ENCODE measurements around the gene FSIP1.

FSIP1 gene

DNA sequence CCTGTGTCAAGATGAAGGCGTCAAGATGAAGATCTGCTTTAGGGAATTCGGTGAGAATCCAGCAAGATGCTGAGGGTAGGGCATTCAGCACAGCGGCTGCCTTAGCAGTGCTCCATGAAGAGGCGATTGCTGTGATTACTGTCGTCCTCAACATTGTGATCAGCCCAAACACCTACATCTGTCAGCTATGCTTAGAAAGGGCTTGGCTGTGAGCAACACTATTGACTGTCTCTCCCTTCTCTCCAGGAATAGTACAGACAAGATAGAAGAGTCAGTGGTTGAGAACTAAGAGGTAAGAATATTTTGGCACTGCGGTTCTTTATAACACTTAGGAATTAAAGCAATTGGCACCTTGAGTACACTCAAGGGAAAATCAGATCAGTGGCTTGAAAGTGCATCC, 110.5 kb downstream of the FSIP1 start:
- no peak for DNase-seq

DNA sequence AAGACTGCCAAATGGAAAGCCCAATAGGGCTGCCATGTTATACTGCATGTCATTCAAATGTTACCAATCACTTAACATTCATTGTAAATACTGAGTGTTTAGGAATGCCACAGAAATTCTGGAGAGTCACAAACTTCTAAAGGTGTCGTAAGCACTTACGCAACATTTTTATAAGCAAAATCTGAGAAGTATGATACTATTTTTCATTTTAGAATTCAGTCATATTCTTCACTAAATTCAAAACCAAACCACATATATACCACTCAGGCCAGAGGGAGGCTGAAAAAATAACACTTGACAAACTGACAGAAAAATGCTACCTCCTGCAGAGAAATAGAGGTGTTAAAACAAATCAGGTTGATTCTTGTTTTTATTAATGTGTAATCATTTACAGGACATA, 112.0 kb downstream of the FSIP1 start:
- DNase-seq: no peak

DNA sequence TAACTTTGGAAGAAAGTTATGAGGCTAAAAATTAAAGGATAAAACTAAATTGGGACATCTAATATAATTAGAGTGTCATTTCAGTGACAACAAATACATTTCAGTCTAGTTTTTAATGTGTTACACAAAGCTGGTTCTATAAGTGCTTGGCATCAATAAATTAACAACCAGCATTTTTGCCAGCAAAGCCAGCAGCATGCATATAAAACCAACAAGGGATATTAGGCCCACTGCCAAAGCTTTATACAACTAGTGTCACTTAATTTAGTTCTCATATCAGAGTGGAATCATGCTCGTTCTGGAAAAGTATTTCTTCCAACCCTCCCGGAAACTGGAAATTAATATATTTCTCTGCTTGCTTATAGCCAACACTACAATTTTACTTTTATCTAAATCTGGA, 113.0 kb downstream of the FSIP1 start:
- no peak for DNase-seq

DNA sequence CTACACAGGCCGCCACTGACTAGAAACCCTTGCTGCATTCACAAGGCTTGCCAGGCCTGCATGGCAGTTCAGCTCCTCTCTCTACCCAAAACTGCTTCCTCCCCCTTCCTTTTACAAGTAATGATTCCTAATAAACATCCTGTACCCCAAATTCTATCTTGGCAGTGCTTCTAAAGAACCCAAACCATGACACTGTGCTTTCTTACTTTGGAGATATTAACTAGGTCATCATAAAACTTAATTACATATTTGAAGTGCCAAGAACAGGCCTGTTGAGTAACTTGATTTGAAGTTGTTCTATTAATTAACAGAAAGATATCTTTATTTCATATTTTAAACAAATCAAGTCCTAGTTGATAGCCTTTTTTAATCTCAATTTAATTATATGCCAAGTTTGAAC, 113.4 kb downstream of the FSIP1 start:
- DNase-seq: no peak

DNA sequence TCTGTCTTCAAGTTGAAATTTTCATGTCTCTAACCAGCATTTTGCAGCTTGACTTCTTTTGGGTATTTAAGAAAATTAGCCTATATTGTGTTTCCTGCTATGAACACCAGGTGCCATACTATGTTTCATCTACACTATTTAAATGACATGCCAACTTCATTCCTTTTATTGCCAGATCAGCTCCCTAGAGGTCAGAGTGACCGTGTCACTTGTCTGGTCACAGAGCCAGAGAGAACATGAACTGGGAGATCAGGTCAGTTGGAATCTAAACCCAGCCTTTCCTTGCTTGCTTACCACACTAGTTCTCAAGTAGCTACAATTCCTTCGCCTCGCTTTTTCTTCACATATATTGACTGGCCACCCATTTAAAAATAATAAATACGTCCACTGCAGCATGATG, 114.2 kb downstream of the FSIP1 start:
- no peak for DNase-seq

DNA sequence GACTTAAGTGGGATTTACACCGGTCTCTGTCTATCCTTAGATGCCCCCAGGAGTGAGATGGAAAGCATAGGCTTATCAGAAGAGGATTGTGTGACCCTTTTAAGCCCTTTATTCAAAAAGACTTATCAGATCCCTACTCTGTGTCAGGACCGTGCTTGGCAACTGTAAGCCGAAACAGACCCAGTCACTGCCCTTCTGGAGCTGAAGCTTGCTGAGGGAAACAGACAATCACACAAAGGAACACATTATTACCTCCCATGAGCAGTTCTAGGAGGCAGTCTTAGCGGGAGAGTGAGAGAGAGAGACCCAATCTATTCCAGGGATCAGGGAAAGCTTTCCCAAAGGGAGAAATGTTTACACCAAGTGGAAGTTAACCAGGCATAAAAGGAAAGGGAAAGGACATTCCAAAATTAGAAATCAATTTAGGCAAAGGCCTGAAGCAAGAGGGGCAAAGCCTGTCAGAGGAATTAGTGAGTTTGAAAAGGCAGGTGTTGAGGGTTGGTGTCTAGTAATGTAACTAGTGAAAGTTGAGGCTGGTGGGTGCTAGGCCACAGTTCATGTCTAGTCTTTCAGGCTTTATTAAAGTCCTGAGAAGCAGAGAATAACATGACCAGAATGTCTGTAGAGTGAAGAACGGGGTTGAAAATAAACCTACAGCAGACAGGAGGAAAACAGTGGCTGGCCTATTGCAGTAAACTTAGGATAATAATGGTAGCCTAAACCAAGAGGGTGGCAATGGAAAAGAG, 115.1 kb downstream of the FSIP1 start:
- DNase-seq: no peak

DNA sequence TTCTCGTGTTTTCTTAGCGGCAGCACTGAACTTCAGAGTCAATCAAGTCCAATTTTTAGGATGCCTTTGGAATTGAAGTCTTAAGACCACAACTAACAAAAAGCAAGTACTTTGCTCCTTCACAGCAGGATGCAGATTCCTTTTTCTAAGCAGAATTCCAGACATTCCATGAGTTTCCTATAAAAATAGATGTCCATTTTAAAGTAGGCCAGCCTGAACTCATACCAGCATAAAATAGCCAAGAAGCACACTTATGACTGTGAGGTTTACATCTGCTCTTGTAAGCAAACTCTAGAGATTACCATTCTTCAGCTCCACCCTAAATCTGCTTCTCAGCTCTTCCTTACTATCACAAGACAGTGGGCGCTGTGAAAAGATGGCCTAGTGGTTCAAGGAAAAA, 116.0 kb downstream of the FSIP1 start:
- DNase-seq: no peak

DNA sequence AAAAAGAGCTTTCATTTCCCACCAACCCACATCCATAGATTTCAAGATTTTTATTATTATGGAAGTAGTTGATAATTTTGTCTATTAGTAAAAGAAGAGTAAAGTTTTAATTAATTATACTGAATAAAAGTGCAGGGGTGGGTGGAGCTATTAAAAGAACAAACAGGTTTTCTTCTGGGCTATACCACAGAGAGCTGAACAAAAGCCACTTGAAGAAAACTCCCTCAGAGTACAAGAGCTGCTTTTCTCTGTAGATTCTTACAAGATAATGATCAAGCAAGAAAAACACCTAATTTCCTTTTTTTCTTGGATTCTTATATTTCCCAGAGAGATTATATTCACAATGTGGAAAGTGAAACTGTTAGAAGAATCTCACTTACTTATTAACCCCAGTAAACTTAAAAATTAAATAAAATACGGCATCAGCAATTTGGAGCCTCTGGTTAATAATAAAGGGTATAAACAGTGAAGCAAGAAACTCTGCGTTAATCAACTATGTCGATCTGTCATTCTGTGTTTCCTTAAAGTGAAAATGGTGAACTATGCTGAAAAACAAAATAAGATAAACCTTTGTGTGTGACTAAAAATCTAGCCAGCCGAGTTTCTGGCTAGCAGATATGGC, 116.9 kb downstream of the FSIP1 start:
- DNase-seq: no peak

DNA sequence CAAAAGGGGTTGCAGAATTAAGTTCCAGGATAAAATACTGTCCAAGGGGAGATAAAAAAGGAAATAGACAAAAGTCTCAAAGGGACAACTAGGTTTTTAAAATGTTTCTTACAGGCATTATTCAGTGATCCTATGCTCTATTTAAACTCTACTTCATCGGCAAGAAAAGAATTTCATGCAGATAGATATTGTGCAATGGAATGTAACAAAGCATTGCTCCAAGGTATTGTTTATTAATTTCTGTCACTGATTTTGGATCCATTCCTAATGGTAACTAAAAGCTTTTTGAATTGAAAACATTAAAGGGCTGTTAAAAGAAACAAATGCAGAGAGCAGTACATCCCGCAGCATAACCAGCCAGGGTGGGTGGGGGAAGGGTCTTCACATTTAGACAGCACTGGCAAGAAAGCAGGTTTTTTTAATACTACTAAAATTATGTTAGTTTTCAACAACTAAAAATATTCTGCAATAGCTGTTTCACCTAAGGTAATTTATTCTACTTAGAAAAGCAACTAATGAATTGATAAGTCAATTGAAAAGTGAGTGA, 118.9 kb downstream of the FSIP1 start:
- DNase-seq: no peak

DNA sequence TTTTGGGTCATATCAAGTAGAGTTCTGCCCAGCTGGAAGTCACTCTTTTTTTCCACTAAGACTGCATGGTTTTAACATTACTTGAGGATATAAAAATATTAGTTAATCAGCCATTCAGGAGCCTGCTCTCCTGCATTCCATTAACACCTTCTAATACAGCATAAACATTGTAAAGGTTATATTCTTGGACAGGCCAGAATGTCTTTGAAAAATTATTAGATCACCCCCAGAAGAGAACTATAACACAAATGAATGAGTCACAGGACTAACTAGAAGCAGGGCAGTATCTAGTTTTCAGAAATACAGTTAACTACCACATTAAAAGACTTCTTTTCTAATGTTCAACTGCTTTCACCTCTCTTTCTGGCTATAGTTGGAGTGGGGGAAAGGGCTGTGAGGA, 120.9 kb downstream of the FSIP1 start:
- no peak for DNase-seq

DNA sequence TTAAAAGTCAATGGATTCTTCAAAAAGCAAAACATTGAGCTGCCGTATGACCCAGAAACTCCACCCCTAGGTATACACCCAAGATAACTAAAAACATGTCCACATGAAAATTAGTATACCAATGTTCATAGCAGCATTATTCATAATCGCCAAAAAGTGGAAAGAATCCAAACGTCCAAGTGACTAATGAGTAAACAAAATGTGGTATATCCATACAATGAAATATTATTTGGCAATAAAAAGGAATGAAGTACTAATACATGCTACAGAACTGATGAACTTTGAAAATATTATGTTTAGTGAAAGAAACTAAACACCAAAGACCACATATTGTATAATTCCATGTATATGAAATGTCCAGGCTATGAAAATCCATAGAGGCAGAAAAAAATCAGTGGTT, 123.9 kb downstream of the FSIP1 start:
- DNase-seq: no peak

DNA sequence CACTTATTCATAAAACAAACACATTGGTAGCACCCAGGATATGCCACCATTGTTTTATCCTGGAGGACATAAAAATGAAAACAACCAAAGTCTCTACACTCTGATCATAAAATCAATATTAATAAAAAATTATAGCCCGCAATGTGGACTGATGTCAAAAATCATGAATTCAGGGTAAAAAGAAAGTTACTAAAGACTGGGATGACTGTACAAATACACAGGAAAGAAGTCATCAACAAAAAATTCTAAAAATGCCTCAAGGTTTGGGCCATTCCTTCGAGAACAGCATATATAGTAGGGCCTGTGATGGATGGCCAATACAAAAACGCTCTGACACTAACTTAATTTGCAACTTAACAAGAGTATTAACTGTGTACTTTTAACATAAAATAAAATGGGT, 125.0 kb downstream of the FSIP1 start:
- DNase-seq: no peak

DNA sequence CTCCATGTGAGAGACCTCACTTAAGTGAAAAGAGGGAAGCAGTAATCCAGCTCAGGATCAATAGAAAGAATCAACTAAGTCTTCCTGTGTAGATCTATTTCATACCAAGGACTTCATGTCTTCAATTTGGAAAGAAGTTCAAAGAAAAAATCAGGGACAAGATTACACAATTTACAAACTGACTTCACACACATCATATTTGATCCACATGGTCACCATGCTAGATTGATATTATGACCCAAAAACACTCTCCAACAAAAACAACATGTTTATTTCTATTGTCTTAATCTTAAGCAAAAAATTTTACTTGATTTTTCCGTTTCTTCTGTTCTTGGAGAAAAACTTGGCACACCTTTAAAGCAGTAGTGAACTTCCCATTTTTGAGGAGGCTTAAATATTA, 125.5 kb downstream of the FSIP1 start:
- no peak for DNase-seq

DNA sequence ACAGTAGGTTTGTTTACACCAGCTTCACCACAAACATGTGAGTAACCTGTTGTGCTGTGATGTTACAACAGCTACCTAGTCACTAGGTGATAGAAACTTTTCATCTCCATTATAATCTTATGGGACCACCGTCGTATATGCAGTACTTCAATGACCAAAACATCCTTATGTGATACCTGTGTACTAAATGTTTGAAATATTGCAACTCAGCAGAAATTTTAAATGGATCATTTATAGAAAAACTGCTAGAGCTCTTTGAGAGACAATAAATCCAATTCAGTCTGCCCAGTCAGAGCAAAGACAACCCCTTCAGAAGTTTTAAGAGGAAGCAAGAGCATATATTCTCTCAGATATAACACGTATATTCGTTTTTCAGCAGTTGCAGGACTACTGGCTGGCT, 128.3 kb downstream of the FSIP1 start:
- no peak for DNase-seq

DNA sequence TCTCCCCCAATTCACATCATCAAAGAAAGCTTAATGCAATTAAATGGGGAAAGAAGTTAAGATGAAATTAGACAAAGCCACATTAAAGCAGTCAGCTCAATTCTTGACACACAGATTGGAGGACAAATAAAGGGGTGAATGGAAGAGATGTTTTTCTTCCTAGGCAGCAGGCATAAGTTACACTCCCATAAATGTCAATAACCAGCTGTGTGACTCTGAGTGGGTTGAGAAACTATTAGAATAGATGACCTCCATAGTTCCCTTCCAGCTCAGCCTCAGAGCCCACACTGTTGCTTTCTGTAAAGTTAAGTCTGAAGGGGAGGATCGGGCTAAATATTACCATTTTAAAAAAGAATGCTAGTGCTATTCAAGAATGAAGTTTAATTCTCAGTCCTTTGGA, 130.8 kb downstream of the FSIP1 start:
- no peak for DNase-seq

DNA sequence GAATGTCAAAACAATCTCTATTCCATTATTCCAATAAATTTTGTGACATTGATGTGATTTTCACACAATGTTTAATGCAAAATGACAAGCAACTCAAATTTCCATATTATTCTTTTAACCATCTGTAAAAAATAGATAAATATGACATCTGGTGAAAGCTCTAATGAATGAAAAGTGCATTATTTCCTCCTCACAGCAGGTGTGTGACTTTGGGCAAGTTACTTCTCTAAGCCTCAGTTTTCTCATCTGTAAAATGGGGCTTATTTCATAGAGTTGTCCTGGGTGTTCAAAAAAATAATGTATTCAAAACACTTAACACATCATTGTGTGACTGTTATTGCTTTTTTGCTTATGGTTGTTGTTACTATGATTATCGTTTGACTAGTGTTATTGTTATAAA, 131.3 kb downstream of the FSIP1 start:
- DNase-seq: no peak

DNA sequence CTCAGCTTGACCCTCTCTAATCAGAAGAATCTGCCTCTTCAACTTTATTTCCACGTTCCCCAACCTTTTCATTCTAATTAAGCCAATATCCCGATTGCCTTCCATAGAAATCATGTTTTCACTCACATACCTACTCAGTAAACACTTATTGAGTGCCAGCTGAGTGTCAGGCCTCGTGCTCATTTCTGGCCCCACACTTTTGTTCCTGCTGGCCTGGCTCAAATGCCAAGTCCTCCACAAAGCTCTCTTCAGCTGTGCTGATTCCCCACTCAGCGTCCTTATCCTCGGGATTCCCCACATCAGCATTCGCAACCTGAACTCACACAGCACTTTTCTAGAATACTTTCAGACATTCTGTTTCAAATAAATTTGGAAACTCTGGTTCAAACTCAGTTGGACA, 132.9 kb downstream of the FSIP1 start:
- no peak for DNase-seq

DNA sequence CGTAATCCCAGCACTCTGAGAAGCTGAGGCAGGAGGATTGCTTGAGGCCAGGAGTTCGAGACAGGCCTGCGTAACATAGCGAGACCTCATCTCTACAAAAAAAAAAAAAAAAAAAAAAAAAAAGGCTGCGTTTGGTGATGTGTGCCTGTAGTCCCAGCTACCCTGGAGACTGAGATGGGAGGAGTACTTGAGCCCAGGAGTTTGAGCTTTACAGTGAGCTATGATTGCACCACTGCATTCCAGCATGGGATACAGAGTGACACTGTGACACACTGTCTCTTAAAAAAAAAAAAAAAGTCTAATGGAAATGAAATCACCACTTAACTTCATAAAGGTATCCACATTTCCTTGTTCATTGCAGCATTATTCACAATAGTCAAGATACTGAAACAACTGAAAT, 136.2 kb downstream of the FSIP1 start:
- no peak for DNase-seq

DNA sequence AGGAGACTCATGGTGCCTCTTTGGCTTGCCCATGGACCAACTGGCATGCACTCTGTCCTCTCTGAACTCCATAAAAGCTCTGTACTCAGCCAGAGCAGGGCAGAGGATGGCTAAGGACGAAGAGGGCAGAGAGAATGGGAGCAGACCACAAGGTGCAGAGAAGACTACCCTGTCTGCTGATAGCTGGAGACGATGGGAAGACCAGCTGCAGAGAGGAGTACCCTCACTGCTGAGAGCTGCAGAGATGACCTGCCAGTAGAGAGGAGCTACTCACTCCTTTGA, 136.7 kb downstream of the FSIP1 start:
- DNase-seq: no peak

DNA sequence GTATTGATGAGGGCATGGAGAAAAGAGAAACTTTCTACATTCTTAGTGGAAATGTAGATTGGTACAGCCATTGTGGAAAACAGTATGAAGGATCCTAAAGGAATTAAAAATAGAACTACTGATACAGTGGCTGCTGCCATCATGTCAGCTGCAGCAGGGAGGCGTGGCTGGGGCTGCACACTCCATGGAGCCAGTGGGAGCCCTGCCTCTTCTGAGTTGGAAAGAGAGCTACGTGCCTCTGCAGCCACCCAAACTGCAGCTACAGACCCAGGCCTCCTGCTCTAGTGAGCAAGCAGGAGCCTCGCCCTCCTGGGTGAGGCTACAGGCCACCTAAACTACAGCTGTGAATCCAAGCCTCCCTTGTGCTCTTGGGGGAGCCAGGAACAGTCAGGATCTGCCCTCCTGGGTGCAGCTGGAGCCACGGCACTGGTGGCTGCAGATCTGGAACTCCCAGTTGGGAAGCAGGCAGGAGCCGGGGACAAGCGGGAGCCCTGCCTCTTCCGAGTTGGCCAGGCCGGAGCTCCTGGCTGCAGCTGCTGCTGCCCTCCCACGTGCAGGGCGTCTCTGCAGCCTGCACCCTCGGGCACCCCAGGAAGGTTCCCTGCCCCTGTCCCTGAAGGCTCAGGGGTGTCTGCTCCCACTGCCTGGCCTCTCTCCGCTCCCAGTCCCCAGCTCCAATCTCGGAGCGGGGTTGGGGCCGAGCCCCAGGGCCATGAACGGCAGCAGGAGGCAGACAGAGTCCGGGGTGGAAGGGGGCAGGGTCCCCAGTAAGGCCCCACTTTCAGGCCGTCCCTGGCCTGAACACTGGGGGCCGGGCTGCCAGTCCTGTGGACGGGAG, 137.3 kb downstream of the FSIP1 start:
- DNase-seq: no peak

DNA sequence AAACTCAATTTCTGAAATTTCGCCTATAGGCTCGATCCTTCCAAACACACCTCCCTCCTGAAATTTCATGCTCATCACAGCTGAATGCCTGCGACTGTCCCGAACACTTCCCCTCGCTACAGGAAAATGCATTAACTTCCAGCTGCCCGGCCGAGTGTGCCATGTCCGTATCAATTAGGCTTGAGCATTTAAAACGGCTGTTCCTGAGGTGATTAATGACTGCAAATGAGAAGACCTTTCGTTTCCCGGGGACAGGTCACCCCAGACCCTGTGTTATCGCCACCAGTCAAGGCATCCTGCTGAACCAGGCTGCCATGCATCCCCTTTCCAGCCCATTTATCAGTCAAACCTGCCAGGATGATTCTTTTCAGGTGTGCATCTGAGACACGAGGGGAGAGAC, 138.5 kb downstream of the FSIP1 start:
- no peak for DNase-seq

DNA sequence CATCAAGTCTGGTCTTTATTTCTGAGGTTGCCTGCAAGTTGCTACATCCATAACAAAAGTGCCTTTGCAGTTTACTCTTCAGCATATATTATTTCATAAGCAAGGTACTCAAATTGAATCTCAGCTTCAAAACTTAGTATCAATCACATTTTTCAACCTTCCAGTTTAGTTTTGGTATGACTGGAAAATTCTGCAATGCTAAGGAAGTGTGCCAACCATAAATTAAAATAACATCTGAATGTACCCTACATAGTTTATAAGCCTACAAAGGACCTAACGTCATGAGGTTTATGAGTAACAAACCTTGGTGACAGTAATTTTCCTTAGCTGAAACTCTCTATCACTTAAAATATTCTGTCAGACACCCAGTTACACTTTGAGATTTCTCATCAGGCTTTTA, 138.9 kb downstream of the FSIP1 start:
- DNase-seq: no peak

DNA sequence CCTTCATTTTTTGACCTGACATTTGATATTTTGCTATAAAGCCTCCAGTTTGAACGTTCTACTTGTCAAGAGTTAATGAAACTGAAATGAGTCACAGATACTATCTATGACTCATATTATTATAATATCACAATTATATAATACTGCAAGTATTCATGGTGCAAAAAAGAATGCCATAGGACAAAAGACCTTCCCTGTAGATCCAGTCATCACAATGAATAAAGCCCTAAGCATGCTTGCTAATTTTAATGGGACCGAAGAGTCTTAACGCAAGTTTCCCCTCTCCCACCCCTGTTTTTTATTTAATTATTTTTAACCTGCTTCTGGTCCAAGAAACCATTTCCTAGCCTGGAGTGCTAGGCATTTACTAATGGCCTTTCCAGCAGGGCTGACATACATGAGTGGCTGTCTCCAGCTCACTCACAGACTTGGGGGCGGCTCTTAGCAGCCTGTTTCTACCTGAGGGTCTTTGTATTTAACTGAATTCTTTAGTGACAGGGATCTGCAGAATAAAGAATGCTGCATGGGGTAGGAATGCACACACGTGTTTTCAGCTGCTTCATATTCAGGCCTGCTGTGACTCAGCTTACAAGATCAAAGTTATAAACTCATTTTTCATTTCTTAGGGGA, 140.5 kb downstream of the FSIP1 start:
- no peak for DNase-seq
